Cardiac muscle cell (in vitro differentiated cells and primary cell): ENCODE measurements around the gene VIL1. TPM values are rescaled to one million over a fixed set of nuclear protein-coding genes. Genes with fewer than 3 reads are reported as not detected.

Source experiments
- DNase-seq, 2 donors: peaks; one replicate each; pipeline versions ENCODE4 v3.0.0 to v3.0.0-alpha.2; 2010 to 2017; ENCODE audit warnings: low read depth in 1 of 2, low spot score in 1 of 2
- H3K27ac ChIP-seq: fragments of 200-600 bp; sonication (generic); 2 replicates; pipeline ENCODE4 v1.5.1; 2016
- H3K27me3 ChIP-seq: fragments of 200-600 bp; sonication (generic); 2 replicates; pipeline ENCODE4 v1.6.0; 2016; ENCODE audit warnings: control low read depth
- H3K36me3 ChIP-seq: fragments of 200-600 bp; sonication (generic); 2 replicates; pipeline ENCODE4 v1.5.1; 2016; ENCODE audit warnings: control low read depth
- H3K4me1 ChIP-seq: fragments of 200-600 bp; sonication (generic); 2 replicates; pipeline ENCODE4 v1.8.1; 2017; ENCODE audit warnings: low read depth, mild to moderate bottlenecking, mixed run types
- H3K4me3 ChIP-seq: fragments of 200-600 bp; sonication (generic); 2 replicates; pipeline ENCODE4 v1.5.1; 2016; ENCODE audit warnings: mild to moderate bottlenecking
- H3K9me3 ChIP-seq: fragments of 200-600 bp; sonication (generic); 2 replicates; pipeline ENCODE4 v1.5.1; 2017; ENCODE audit warnings: low read depth, mild to moderate bottlenecking, control low read depth
- CTCF ChIP-seq: IDR thresholded peaks from 2 replicates; pipeline ENCODE4 v1.5.1; 2012; ENCODE audit warnings: low read depth, mild to moderate bottlenecking, low read length
- polyA plus RNA-seq: library from polyadenylated mRNA; unstranded; fragments of >200 nt; fragmentation: Nextera tagmentation; extraction: Ambion mirVana; gene quantifications from 2 replicates; pipeline ENCODE4 v1.2.1, GENCODE V29; 2016
- total RNA-seq: library from RNA; depleted of rRNA; stranded (reverse); fragments of >200 nt; gene quantifications from 2 replicates; pipeline ENCODE4 v1.2.3, GENCODE V29; 2016

VIL1 gene
- total and polyA plus RNA-seq, 2 experiments from 2014 or later = 0.63 to 0.65 TPM

DNA sequence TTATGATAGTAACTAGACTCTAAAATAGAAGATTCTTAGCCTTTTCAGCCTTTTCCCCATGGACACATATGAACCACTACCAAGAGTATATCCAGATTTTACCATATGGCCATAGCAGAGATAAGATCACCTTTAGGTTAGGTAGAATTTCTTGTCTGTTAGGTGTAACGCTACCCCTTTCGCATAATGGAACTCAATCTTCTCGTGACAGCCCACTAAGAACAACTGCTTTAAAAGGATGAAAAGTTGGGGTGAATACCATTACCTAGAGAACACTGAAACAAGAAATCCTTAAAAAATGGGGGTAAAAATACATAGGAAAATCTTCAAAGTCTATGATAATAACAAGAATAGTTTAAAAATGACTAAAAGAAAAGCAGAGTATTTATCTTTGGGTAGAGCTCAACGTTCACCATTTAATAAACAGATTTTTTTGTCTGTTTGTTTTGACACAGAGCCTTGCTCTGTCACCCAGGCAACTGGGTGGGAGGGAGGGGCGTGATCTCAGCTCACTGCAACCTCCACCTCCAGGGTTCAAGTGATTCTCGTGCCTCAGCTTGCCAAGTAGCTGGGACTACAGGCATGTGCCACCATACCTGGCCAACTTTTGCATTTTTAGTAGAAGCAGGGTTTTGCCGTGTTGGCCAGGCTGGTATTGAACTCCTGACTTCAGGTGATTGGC lies 67.2 kb downstream of the VIL1 start:
- Histone ChIP-seq H3K27ac (no peak overlapping the region), H3K4me1 (no peaks in the 10 kb centered on the region), H3K27me3 (no peaks in the 10 kb centered on the region), H3K4me3 (no peak overlapping the region), H3K9me3 (no peaks in the 10 kb centered on the region), H3K36me3 (peaks cover 30% of the 10 kb centered on the region)
- no peak for DNase-seq
- TF ChIP-seq CTCF = no peak

GRCh38 chr2:218500501-218501060 lies 81.7 kb downstream of the VIL1 start:
- DNase-seq = no peak
- H3K4me1 ChIP-seq = no peaks in the 10 kb centered on the region
- no peak overlapping the region for H3K4me3 ChIP-seq
- peaks cover 19% of the 10 kb centered on the region for H3K36me3 ChIP-seq
- H3K27ac ChIP-seq = no peak overlapping the region
- no peaks in the 10 kb centered on the region for H3K9me3 ChIP-seq
- no peak for TF ChIP-seq CTCF
- H3K27me3 ChIP-seq = no peaks in the 10 kb centered on the region

DNA sequence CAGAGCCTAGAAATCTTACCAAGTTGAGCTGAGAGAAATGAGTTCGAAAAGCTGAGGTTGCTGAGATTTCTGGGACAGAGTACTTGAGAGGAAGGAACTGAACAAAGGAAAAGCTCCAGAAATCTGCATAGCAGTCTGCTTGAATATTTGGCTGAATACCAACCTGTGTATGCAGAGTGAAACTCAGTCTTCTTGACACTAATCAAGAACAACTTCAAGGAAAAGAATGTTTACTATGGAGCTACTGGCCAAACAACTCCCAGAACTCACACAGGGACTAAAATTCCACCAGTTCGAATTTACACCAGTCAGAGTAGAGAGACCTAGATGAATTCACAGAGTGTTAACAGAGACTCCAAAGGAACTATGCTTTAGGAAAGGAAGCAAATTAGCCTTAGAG lies 82.7 kb downstream of the VIL1 start:
- peak in 1 of 2 donors; percentile 82 for DNase-seq
- Histone ChIP-seq H3K4me1 (no peaks in the 10 kb centered on the region), H3K4me3 (no peak overlapping the region), H3K9me3 (no peaks in the 10 kb centered on the region), H3K27ac (peak overlapping the region; percentile 48), H3K27me3 (no peaks in the 10 kb centered on the region), H3K36me3 (peaks cover 14% of the 10 kb centered on the region)
- TF ChIP-seq CTCF = no peak

Other genes starting within 250 kb of the VIL1 start
- gene ARPC2, start 201.9 kb upstream of the VIL1 start, total RNA-seq = 223 and 250 TPM in 2 replicates
- 379 and 442 TPM in 2 replicates for gene ARPC2, start 201.9 kb upstream of the VIL1 start, polyA plus RNA-seq
- 2.4 and 4.4 TPM in 2 replicates for gene GPBAR1, start 158.1 kb upstream of the VIL1 start, total RNA-seq
- 2.9 and 7.9 TPM in 2 replicates for gene GPBAR1, start 158.1 kb upstream of the VIL1 start, polyA plus RNA-seq
- 269 and 315 TPM in 2 replicates for gene AAMP, start 149.0 kb upstream of the VIL1 start, total RNA-seq
- 273 and 276 TPM in 2 replicates for gene AAMP, start 149.0 kb upstream of the VIL1 start, polyA plus RNA-seq
- 103 and 173 TPM in 2 replicates for gene PNKD, start 148.6 kb upstream of the VIL1 start, total RNA-seq
- 206 and 287 TPM in 2 replicates for gene PNKD, start 148.6 kb upstream of the VIL1 start, polyA plus RNA-seq
- gene TMBIM1, start 126.6 kb upstream of the VIL1 start, total RNA-seq = 15.5 and 25.9 TPM in 2 replicates
- gene TMBIM1, start 126.6 kb upstream of the VIL1 start, polyA plus RNA-seq = 18.8 and 41.2 TPM in 2 replicates
- gene CATIP, start 62.3 kb upstream of the VIL1 start, total RNA-seq = 2.0 and 5.5 TPM in 2 replicates
- 1.2 and 5.0 TPM in 2 replicates for gene CATIP, start 62.3 kb upstream of the VIL1 start, polyA plus RNA-seq
- gene SLC11A1, start 36.9 kb upstream of the VIL1 start, total RNA-seq = 0.25 and 0.63 TPM in 2 replicates
- gene SLC11A1, start 36.9 kb upstream of the VIL1 start, polyA plus RNA-seq = 0.81 and 1.1 TPM in 2 replicates
- 147 and 179 TPM in 2 replicates for gene CTDSP1, start 19.3 kb upstream of the VIL1 start, total RNA-seq
- 22.6 and 35.5 TPM in 2 replicates for gene CTDSP1, start 19.3 kb upstream of the VIL1 start, polyA plus RNA-seq
- 14.3 and 16.5 TPM in 2 replicates for gene USP37, start 149.2 kb downstream of the VIL1 start, total RNA-seq
- 4.2 and 5.8 TPM in 2 replicates for gene USP37, start 149.2 kb downstream of the VIL1 start, polyA plus RNA-seq
- gene CNOT9, start 149.7 kb downstream of the VIL1 start, total RNA-seq = 28.9 and 32.0 TPM in 2 replicates
- gene CNOT9, start 149.7 kb downstream of the VIL1 start, polyA plus RNA-seq = 16.6 and 26.9 TPM in 2 replicates
- 1.2 and 1.6 TPM in 2 replicates for gene PLCD4, start 188.8 kb downstream of the VIL1 start, total RNA-seq
- 1.7 and 3.3 TPM in 2 replicates for gene PLCD4, start 188.8 kb downstream of the VIL1 start, polyA plus RNA-seq
- 14.8 and 29.4 TPM in 2 replicates for gene ZNF142, start 240.5 kb downstream of the VIL1 start, total RNA-seq
- 7.6 and 13.3 TPM in 2 replicates for gene ZNF142, start 240.5 kb downstream of the VIL1 start, polyA plus RNA-seq
- 28.6 and 41.2 TPM in 2 replicates for gene BCS1L, start 240.6 kb downstream of the VIL1 start, total RNA-seq
- 63.3 and 67.0 TPM in 2 replicates for gene BCS1L, start 240.6 kb downstream of the VIL1 start, polyA plus RNA-seq